Neural cell (in vitro differentiated cells): ENCODE measurements around the gene ABL2. TPM values are rescaled to one million over a fixed set of nuclear protein-coding genes. Genes with fewer than 3 reads are reported as not detected.

Experiments used
- H2AFZ ChIP-seq: fragments of 200-600, 300-800 bp; sonication (generic), shearing (Covaris generic); 2 replicates; pipeline ENCODE4 v1.6.0; 2014; ENCODE audit warnings: low read depth, mild to moderate bottlenecking, antibody characterized with exemption, low read length, moderate library complexity
- H3F3A ChIP-seq: fragments of 200-600 bp; shearing (Covaris generic); 2 replicates; pipeline ENCODE4 v1.6.1; 2016; ENCODE audit warnings: mild to moderate bottlenecking, moderate library complexity, mixed read lengths, antibody characterized with exemption, low read length; ENCODE audit not compliant: insufficient read depth, poor library complexity, severe bottlenecking
- H3K27ac ChIP-seq: fragments of 200-600, 300-800 bp; sonication (generic), shearing (Covaris generic); 2 replicates; pipeline ENCODE4 v1.5.1; 2014; ENCODE audit warnings: mild to moderate bottlenecking, low read length, moderate library complexity
- H3K27me3 ChIP-seq: fragments of 300-800, 200-600 bp; sonication (generic), shearing (Covaris generic); 2 replicates; pipeline ENCODE4 v1.6.0; 2014; ENCODE audit warnings: mild to moderate bottlenecking, low read depth, low read length, moderate library complexity; ENCODE audit not compliant: insufficient read depth
- H3K36me3 ChIP-seq: fragments of 300-800, 200-600 bp; sonication (generic), shearing (Covaris generic); 2 replicates; pipeline ENCODE4 v1.5.1; 2014; ENCODE audit warnings: mild to moderate bottlenecking, antibody characterized with exemption, low read length, moderate library complexity; ENCODE audit not compliant: insufficient read depth
- H3K4me2 ChIP-seq: fragments of 300-800, 200-600 bp; sonication (generic), shearing (Covaris generic); 2 replicates; pipeline ENCODE4 v1.6.0; 2014; ENCODE audit warnings: mild to moderate bottlenecking, low read length
- H3K4me3 ChIP-seq: fragments of 300-800, 200-600 bp; sonication (generic), shearing (Covaris generic); 2 replicates; pipeline ENCODE4 v1.5.1; 2014; ENCODE audit warnings: mild to moderate bottlenecking, low read length, moderate library complexity
- H3K79me2 ChIP-seq: fragments of 200-600 bp; shearing (Covaris generic); replicated peaks from 2 replicates; pipeline ENCODE4 v1.6.0; 2014; ENCODE audit warnings: mild to moderate bottlenecking, low read length, moderate library complexity; ENCODE audit not compliant: insufficient read depth
- H3K9ac ChIP-seq: fragments of 300-800, 200-600 bp; sonication (generic), shearing (Covaris generic); 2 replicates; pipeline ENCODE4 v1.6.1; 2016; ENCODE audit warnings: mild to moderate bottlenecking, low read length, mixed read lengths
- H3K9me2 ChIP-seq: fragments of 200-600 bp; shearing (Covaris generic); 2 replicates; pipeline ENCODE4 v1.6.1; 2016; ENCODE audit warnings: mild to moderate bottlenecking, low read length, mixed read lengths; ENCODE audit not compliant: insufficient read depth
- H3K9me3 ChIP-seq: fragments of 200-600, 300-800 bp; sonication (generic), shearing (Covaris generic); 2 replicates; pipeline ENCODE4 v1.6.1; 2016; ENCODE audit warnings: mild to moderate bottlenecking, mixed run types, low read length, moderate library complexity, mixed read lengths
- H4K20me1 ChIP-seq: fragments of 200-600 bp; shearing (Covaris generic); 2 replicates; pipeline ENCODE4 v1.6.1; 2016; ENCODE audit warnings: mild to moderate bottlenecking, mixed run types; ENCODE audit not compliant: insufficient read depth
- EP300 ChIP-seq: fragments of 450-650 bp; conservative IDR thresholded peaks from 2 replicates; pipeline ENCODE4 v1.6.1; 2014; ENCODE audit warnings: antibody characterized with exemption, mild to moderate bottlenecking, moderate library complexity; ENCODE audit not compliant: poor library complexity, severe bottlenecking
- EZH2 ChIP-seq: fragments of 200-600, 300-800 bp; shearing (Covaris generic), sonication (generic); IDR thresholded peaks from 2 replicates; pipeline ENCODE4 v1.6.1; 2014; ENCODE audit warnings: antibody characterized with exemption, low read length, borderline replicate concordance, mild to moderate bottlenecking; ENCODE audit not compliant: insufficient read depth, poor library complexity, severe bottlenecking
- MXI1 ChIP-seq: fragments of 450-650 bp; conservative IDR thresholded peaks from 2 replicates; pipeline ENCODE4 v1.6.1; 2014; ENCODE audit warnings: antibody characterized with exemption, mild to moderate bottlenecking; ENCODE audit not compliant: poor library complexity, severe bottlenecking
- POLR2AphosphoS5 ChIP-seq: IDR thresholded peaks from 2 replicates; pipeline ENCODE4 v1.6.1; 2012
- RAD21 ChIP-seq: fragments of 450-650 bp; conservative IDR thresholded peaks from 2 replicates; pipeline ENCODE4 v1.6.1; 2014; ENCODE audit warnings: antibody characterized with exemption, mild to moderate bottlenecking, moderate library complexity
- SMC3 ChIP-seq: fragments of 450-650 bp; conservative IDR thresholded peaks from 2 replicates; pipeline ENCODE4 v1.6.1; 2014; ENCODE audit warnings: antibody characterized with exemption, mild to moderate bottlenecking, moderate library complexity; ENCODE audit not compliant: poor library complexity
- TAF1 ChIP-seq: IDR thresholded peaks from 2 replicates; pipeline ENCODE4 v1.6.1; 2012; ENCODE audit warnings: low read depth
- polyA plus RNA-seq: library from polyadenylated mRNA; depleted of rRNA; stranded (reverse); fragments of >200 nt; gene quantifications from 2 replicates; pipeline ENCODE4 v1.2.3, GENCODE V29; 2014
- TF ChIP-seq, protein P1 (sequence below): IDR thresholded peaks from 2 replicates; pipeline ENCODE4 v1.6.1; 2012; ENCODE audit warnings: borderline replicate concordance
- TF ChIP-seq, protein P2 (sequence below): fragments of 450-650 bp; IDR thresholded peaks from 2 replicates; pipeline ENCODE4 v1.5.1; 2014; ENCODE audit warnings: antibody characterized with exemption, mild to moderate bottlenecking, moderate library complexity; ENCODE audit not compliant: poor library complexity, severe bottlenecking

ABL2 gene
- polyA plus RNA-seq, 1 donor from 2014 or later: 9.8 TPM

DNA sequence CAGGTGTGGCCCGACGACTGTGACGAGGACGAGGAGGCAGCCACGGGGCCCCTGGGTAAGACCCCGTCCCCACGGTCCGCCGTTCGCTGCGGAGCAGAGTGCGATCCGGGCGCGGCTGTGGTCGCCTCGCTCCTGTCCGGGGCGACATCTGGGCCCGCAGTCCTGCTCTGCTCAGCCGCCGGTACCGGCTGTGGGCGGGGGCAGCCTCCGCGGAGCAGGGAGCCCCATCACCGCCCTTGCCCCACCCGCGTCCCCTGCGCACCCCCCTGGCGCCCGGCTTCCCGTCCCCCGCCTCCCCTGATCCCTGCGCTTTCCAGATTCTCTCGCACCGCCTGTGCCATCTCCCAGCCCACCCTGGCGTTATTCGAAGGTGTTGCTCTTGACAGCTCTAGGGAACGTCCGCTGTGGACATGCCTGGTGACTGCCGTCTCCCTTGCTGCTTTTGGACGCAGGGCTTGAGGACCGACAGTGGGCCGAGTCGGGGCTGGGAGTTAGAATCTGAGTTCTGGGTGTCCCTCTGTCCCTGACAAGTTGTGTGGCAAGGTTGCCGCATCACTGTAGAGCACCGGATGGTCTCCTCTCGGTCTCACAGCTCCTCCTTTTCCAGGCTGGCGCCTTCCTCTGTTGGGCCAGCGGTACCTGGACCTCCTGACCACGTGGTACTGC lies 147.0 kb downstream of the ABL2 start:
- no peaks in the 10 kb centered on the region for H3K27me3 ChIP-seq

DNA sequence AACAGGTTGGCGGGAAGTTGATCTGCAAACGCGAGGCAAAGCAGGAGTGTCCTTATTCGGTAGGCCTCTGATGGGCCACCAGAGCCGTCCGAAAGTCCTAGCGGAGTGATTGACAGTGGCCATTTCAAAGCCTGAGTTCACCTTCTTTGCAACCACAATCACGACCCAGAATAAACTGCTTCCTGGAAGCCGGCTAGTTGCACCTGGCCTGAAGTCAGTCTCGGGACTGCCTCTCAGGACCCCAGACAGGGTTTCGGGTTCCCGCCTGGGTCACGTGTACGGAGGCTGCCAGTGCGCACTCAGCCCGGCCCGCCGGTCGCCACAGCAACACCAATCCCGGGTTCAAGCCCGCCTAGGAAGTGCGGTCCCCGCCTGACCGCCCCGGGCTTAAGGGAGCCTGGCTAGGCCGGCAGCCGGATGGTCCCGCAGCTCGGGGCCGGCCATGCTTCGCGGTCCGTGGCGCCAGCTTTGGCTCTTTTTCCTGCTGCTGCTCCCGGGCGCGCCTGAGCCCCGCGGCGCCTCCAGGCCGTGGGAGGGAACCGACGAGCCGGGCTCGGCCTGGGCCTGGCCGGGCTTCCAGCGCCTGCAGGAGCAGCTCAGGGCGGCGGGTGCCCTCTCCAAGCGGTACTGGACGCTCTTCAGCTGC lies 147.7 kb downstream of the ABL2 start, which contains the start of gene TOR3A:
TOR3A (plus strand) TSS at position 384 of the 646 bp plus-strand sequence; CDS start at position 443, 59 bp downstream.
- Histone ChIP-seq H3K9me2 (no peaks in the 10 kb centered on the region), H3F3A (no peaks in the 10 kb centered on the region), H3K4me2 (peak within 1 kb of the TSS; percentile 55), H3K4me3 (peak within 1 kb of the TSS; percentile 95), H4K20me1 (no peaks in the 10 kb centered on the region), H3K9ac (peak within 1 kb of the TSS; percentile 78), H3K9me3 (no peaks in the 10 kb centered on the region), H3K27ac (no peak within 1 kb of the TSS), H3K27me3 (no peaks in the 10 kb centered on the region), H3K79me2 (no peaks in the 10 kb centered on the region), H2AFZ (peak within 1 kb of the TSS; percentile 45), H3K36me3 (no peaks in the 10 kb centered on the region)
- TF ChIP-seq EZH2: no peak
- TF ChIP-seq, protein P1, sequence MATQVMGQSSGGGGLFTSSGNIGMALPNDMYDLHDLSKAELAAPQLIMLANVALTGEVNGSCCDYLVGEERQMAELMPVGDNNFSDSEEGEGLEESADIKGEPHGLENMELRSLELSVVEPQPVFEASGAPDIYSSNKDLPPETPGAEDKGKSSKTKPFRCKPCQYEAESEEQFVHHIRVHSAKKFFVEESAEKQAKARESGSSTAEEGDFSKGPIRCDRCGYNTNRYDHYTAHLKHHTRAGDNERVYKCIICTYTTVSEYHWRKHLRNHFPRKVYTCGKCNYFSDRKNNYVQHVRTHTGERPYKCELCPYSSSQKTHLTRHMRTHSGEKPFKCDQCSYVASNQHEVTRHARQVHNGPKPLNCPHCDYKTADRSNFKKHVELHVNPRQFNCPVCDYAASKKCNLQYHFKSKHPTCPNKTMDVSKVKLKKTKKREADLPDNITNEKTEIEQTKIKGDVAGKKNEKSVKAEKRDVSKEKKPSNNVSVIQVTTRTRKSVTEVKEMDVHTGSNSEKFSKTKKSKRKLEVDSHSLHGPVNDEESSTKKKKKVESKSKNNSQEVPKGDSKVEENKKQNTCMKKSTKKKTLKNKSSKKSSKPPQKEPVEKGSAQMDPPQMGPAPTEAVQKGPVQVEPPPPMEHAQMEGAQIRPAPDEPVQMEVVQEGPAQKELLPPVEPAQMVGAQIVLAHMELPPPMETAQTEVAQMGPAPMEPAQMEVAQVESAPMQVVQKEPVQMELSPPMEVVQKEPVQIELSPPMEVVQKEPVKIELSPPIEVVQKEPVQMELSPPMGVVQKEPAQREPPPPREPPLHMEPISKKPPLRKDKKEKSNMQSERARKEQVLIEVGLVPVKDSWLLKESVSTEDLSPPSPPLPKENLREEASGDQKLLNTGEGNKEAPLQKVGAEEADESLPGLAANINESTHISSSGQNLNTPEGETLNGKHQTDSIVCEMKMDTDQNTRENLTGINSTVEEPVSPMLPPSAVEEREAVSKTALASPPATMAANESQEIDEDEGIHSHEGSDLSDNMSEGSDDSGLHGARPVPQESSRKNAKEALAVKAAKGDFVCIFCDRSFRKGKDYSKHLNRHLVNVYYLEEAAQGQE: no peak
- peak; percentile 20 for TF ChIP-seq SMC3
- no peak for TF ChIP-seq EP300
- peak; percentile 59 for TF ChIP-seq TAF1
- TF ChIP-seq, protein P2, sequence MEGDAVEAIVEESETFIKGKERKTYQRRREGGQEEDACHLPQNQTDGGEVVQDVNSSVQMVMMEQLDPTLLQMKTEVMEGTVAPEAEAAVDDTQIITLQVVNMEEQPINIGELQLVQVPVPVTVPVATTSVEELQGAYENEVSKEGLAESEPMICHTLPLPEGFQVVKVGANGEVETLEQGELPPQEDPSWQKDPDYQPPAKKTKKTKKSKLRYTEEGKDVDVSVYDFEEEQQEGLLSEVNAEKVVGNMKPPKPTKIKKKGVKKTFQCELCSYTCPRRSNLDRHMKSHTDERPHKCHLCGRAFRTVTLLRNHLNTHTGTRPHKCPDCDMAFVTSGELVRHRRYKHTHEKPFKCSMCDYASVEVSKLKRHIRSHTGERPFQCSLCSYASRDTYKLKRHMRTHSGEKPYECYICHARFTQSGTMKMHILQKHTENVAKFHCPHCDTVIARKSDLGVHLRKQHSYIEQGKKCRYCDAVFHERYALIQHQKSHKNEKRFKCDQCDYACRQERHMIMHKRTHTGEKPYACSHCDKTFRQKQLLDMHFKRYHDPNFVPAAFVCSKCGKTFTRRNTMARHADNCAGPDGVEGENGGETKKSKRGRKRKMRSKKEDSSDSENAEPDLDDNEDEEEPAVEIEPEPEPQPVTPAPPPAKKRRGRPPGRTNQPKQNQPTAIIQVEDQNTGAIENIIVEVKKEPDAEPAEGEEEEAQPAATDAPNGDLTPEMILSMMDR: no peak
- TF ChIP-seq POLR2AphosphoS5: peak; percentile 36
- TF ChIP-seq RAD21: no peak
- peak; percentile 70 for TF ChIP-seq MXI1

More for the DNA sequence above, 147.0 kb downstream of the ABL2 start:
- H3K9me2 ChIP-seq: no peaks in the 10 kb centered on the region
- no peaks in the 10 kb centered on the region for H3F3A ChIP-seq
- no peaks in the 10 kb centered on the region for H3K9me3 ChIP-seq
- H3K36me3 ChIP-seq: no peaks in the 10 kb centered on the region
- H3K9ac ChIP-seq: peak overlapping the region; percentile 78
- TF ChIP-seq, protein P1: no peak
- TF ChIP-seq EZH2 (no peak), MXI1 (no peak)
- no peak overlapping the region for H3K27ac ChIP-seq
- peak overlapping the region; percentile 95 for H3K4me3 ChIP-seq
- peak overlapping the region; percentile 45 for H2AFZ ChIP-seq
- no peaks in the 10 kb centered on the region for H3K79me2 ChIP-seq
- H3K4me2 ChIP-seq: peak overlapping the region; percentile 55
- H4K20me1 ChIP-seq: no peaks in the 10 kb centered on the region
